22Rv1 (cell line): ENCODE measurements around the gene CFAP74.

Experiments
- ZFX ChIP-seq: fragments of 450-650 bp; IDR thresholded peaks from 2 replicates; pipeline ENCODE4 v1.6.1; 2017; ENCODE audit warnings: antibody characterized with exemption, borderline replicate concordance
- TF ChIP-seq, protein P1 (sequence below): fragments of 450-650 bp; IDR thresholded peaks from 2 replicates; pipeline ENCODE4 v1.5.1; 2017; ENCODE audit warnings: mild to moderate bottlenecking

DNA sequence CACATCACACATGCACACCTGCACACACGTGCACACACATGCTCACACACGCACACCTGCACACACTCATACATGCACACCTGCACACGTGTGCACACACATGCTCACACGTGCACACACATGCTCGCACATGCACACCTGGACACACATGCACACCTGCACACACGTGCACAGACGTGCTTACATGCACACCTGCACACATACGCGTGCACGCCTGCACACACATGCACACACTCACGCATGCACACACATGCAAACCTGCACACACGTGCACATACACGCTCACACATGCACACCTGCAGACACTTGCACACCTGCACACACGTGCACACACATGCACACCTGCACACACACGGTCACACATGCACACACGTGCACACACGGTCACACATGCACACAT, 32.6 kb downstream of the CFAP74 start:
- TF ChIP-seq, protein P1, sequence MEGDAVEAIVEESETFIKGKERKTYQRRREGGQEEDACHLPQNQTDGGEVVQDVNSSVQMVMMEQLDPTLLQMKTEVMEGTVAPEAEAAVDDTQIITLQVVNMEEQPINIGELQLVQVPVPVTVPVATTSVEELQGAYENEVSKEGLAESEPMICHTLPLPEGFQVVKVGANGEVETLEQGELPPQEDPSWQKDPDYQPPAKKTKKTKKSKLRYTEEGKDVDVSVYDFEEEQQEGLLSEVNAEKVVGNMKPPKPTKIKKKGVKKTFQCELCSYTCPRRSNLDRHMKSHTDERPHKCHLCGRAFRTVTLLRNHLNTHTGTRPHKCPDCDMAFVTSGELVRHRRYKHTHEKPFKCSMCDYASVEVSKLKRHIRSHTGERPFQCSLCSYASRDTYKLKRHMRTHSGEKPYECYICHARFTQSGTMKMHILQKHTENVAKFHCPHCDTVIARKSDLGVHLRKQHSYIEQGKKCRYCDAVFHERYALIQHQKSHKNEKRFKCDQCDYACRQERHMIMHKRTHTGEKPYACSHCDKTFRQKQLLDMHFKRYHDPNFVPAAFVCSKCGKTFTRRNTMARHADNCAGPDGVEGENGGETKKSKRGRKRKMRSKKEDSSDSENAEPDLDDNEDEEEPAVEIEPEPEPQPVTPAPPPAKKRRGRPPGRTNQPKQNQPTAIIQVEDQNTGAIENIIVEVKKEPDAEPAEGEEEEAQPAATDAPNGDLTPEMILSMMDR, result no peak
- TF ChIP-seq ZFX, result no peak
